SU-DHL-6 (cell line): ENCODE results near the gene ANKRD13D.

Experiments
- H2AFZ ChIP-seq: fragments of 200-600 bp; sonication (generic); 2 replicates; pipeline ENCODE4 v1.6.1; 2014; ENCODE audit warnings: low read depth, mild to moderate bottlenecking, moderate library complexity, mixed read lengths, antibody characterized with exemption, low read length; ENCODE audit not compliant: severe bottlenecking
- H3F3A ChIP-seq: fragments of 200-600 bp; shearing (Covaris generic); 2 replicates; pipeline ENCODE4 v1.6.0; 2016; ENCODE audit warnings: antibody characterized with exemption, mild to moderate bottlenecking; ENCODE audit not compliant: insufficient read depth
- H3K27ac ChIP-seq: fragments of 200-600 bp; sonication (generic); 2 replicates; pipeline ENCODE4 v1.5.1; 2016; ENCODE audit warnings: low read depth, mild to moderate bottlenecking, low read length, moderate library complexity, mixed read lengths
- H3K27me3 ChIP-seq: fragments of 200-600 bp; sonication (generic), shearing (Covaris generic); 2 replicates; pipeline ENCODE4 v1.6.0; 2014; ENCODE audit warnings: mild to moderate bottlenecking, low read length
- H3K36me3 ChIP-seq: fragments of 200-600 bp; sonication (generic); 2 replicates; pipeline ENCODE4 v1.6.1; 2014; ENCODE audit warnings: mild to moderate bottlenecking, low read length, mixed read lengths
- H3K4me2 ChIP-seq: fragments of 300-600, 200-600 bp; shearing (Covaris generic), sonication (generic); 2 replicates; pipeline ENCODE4 v1.6.0; 2014; ENCODE audit warnings: low read length, low read depth, mild to moderate bottlenecking; ENCODE audit not compliant: poor library complexity, severe bottlenecking
- H3K4me3 ChIP-seq: fragments of 200-600 bp; sonication (generic); 2 replicates; pipeline ENCODE4 v1.5.1; 2014; ENCODE audit warnings: antibody characterized with exemption, low read length, mild to moderate bottlenecking, mixed read lengths; ENCODE audit not compliant: insufficient read depth, poor library complexity, severe bottlenecking
- H3K79me2 ChIP-seq: fragments of 200-600 bp; sonication (generic); 2 replicates; pipeline ENCODE4 v1.6.1; 2014; ENCODE audit warnings: mild to moderate bottlenecking, low read length, moderate library complexity; ENCODE audit not compliant: insufficient read depth
- H3K9ac ChIP-seq: fragments of 200-600 bp; sonication (generic); 2 replicates; pipeline ENCODE4 v1.7.0; 2014; ENCODE audit warnings: mild to moderate bottlenecking, low read length
- H3K9me2 ChIP-seq: fragments of 200-600 bp; sonication (generic); replicated peaks from 2 replicates; pipeline ENCODE4 v1.6.1; 2014; ENCODE audit warnings: low read length; ENCODE audit not compliant: insufficient read depth
- H3K9me3 ChIP-seq: fragments of 200-600 bp; sonication (generic); 2 replicates; pipeline ENCODE4 v1.6.1; 2014; ENCODE audit warnings: low read length, mixed read lengths; ENCODE audit not compliant: insufficient read depth
- H4K20me1 ChIP-seq: fragments of 200-600 bp; sonication (generic); 2 replicates; pipeline ENCODE4 v1.6.1; 2014; ENCODE audit warnings: low read depth, mild to moderate bottlenecking, antibody characterized with exemption, low read length, moderate library complexity, mixed read lengths
- EZH2phosphoT487 ChIP-seq: fragments of 200-600 bp; sonication (generic), shearing (Covaris generic); conservative IDR thresholded peaks from 2 replicates; pipeline ENCODE4 v1.6.1; 2018; ENCODE audit warnings: mild to moderate bottlenecking, antibody characterized with exemption, low read length, moderate library complexity, mixed read lengths
- TF ChIP-seq, protein P1 (sequence below): fragments of 200-600 bp; sonication (generic); IDR thresholded peaks from one replicate; pipeline ENCODE4 v1.5.1; 2017; ENCODE audit warnings: antibody characterized with exemption, mild to moderate bottlenecking, low read length, moderate library complexity; ENCODE audit not compliant: insufficient read depth, poor library complexity, severe bottlenecking

Gene ANKRD13D

DNA sequence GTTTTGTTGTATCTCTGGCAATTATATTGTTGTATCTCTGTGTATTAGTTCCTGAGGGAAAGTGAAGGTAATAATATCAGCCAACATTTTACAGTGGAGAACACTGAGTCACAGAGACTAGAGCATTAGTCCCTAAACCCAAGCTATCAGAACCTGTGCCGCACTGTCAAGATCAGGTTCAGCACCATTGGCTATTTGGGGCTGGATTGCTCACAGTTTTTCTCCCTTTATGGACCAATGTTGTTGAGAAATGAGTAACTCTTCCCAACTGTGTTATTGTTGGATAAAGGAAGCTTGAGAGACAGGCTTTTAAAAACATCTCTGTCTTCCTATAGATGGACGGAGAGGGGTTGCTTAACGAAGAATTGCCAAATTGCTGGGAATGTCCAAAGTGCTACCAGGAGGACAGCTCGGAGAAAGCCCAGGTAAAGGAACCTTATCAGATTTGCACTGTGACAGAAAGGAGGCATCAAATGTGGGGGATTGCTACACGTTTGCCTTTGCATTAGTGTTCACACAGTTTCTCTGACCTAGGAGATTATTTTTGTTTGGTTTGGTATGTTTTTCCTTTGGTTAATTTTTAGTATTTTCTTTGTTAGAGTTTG lies 41.1 kb upstream of the ANKRD13D start:
- H3F3A ChIP-seq: no peaks in the 10 kb centered on the region
- no peak overlapping the region for H3K27ac ChIP-seq
- no peak overlapping the region for H3K4me3 ChIP-seq
- H3K9me2 ChIP-seq: no peaks in the 10 kb centered on the region
- H3K9me3 ChIP-seq: no peaks in the 10 kb centered on the region
- no peak for TF ChIP-seq EZH2phosphoT487
- TF ChIP-seq, protein P1, sequence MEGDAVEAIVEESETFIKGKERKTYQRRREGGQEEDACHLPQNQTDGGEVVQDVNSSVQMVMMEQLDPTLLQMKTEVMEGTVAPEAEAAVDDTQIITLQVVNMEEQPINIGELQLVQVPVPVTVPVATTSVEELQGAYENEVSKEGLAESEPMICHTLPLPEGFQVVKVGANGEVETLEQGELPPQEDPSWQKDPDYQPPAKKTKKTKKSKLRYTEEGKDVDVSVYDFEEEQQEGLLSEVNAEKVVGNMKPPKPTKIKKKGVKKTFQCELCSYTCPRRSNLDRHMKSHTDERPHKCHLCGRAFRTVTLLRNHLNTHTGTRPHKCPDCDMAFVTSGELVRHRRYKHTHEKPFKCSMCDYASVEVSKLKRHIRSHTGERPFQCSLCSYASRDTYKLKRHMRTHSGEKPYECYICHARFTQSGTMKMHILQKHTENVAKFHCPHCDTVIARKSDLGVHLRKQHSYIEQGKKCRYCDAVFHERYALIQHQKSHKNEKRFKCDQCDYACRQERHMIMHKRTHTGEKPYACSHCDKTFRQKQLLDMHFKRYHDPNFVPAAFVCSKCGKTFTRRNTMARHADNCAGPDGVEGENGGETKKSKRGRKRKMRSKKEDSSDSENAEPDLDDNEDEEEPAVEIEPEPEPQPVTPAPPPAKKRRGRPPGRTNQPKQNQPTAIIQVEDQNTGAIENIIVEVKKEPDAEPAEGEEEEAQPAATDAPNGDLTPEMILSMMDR: no peak
- no peaks in the 10 kb centered on the region for H3K27me3 ChIP-seq
- no peaks in the 10 kb centered on the region for H4K20me1 ChIP-seq
- H3K9ac ChIP-seq: no peak overlapping the region
- H3K4me2 ChIP-seq: no peak overlapping the region
- peaks cover 14% of the 10 kb centered on the region; the same call in 1 of the 2 replicates for H3K79me2 ChIP-seq
- H3K36me3 ChIP-seq: peaks cover 43% of the 10 kb centered on the region
- no peak overlapping the region for H2AFZ ChIP-seq

DNA sequence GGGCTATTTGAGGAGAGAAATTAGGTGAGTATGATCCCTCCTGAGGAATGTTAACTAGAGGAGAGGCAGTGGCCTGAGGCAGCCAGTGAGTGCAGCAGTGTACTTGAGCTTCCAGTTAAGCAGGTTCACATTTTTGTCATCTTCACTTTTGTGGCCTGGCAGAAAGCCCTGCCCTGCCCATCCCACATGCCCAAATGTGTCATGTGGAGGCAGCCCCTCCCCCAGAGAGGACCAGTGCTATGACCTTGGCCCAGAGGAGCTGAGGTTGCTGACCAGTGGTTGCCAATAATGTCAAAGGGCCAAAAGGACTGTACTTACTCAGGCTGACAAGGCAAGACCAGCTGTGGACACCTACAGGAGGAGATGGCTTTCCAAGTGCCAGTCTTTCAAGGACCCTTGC lies 40.5 kb upstream of the ANKRD13D start:
- Histone ChIP-seq H3K36me3 (peaks cover 45% of the 10 kb centered on the region), H2AFZ (no peak overlapping the region), H3K79me2 (peaks cover 8% of the 10 kb centered on the region; the same call in 1 of the 2 replicates), H3K9ac (no peak overlapping the region), H3F3A (no peaks in the 10 kb centered on the region), H3K27me3 (no peaks in the 10 kb centered on the region), H3K4me3 (no peak overlapping the region), H4K20me1 (no peaks in the 10 kb centered on the region), H3K9me3 (no peaks in the 10 kb centered on the region), H3K9me2 (no peaks in the 10 kb centered on the region), H3K4me2 (no peak overlapping the region), H3K27ac (no peak overlapping the region)
- TF ChIP-seq, protein P1: no peak
- TF ChIP-seq EZH2phosphoT487: no peak

DNA sequence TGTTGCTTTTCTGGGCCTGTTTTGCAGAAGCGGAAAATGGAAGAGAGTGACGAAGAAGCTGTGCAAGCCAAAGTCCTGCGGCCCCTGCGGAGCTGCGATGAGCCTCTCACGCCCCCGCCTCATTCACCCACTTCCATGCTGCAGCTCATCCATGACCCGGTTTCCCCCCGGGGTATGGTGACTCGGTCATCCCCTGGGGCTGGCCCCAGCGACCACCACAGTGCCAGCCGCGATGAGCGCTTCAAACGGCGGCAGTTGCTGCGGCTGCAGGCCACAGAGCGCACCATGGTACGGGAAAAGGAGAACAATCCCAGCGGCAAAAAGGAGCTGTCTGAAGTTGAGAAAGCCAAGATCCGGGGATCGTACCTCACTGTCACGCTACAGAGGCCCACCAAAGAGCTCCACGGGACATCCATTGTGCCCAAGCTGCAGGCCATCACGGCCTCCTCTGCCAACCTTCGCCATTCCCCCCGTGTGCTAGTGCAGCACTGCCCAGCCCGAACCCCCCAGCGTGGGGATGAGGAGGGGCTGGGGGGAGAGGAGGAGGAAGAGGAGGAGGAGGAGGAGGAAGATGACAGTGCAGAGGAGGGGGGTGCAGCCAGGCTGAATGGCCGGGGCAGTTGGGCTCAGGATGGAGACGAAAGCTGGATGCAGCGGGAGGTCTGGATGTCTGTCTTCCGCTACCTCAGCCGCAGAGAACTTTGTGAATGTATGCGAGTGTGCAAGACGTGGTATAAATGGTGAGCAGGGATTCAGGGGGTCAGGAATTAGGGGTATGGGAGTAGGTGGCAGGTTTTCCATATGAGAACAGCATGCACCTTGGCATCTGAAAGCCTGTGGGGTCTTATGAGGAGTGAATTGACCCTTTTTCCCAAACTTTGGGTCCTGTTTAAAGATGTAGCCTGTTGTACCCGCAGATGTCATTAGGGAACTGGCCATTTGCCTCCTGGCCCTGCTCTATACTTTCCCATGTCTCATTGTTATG lies 38.8 kb upstream of the ANKRD13D start:
- Histone ChIP-seq H3K27me3 (no peaks in the 10 kb centered on the region), H3K79me2 (no peaks in the 10 kb centered on the region), H3F3A (no peaks in the 10 kb centered on the region), H3K4me2 (no peak overlapping the region), H3K9me3 (no peaks in the 10 kb centered on the region), H4K20me1 (no peaks in the 10 kb centered on the region), H3K27ac (no peak overlapping the region), H3K9me2 (no peaks in the 10 kb centered on the region), H2AFZ (no peak overlapping the region), H3K9ac (no peak overlapping the region), H3K4me3 (no peak overlapping the region), H3K36me3 (peaks cover 36% of the 10 kb centered on the region)
- TF ChIP-seq, protein P1: no peak
